ENCODE data around the gene SLC30A2. TPM values are rescaled to one million over a fixed set of nuclear protein-coding genes. Genes with fewer than 3 reads are reported as not detected.
A peak's percentile ranks its signal among the peaks of the same experiment; 100 is the strongest.

SLC30A2 gene
- total and polyA plus RNA-seq, 4 donors = 0.11 to 0.26 (median 0.19) TPM; not detected in 1

DNA sequence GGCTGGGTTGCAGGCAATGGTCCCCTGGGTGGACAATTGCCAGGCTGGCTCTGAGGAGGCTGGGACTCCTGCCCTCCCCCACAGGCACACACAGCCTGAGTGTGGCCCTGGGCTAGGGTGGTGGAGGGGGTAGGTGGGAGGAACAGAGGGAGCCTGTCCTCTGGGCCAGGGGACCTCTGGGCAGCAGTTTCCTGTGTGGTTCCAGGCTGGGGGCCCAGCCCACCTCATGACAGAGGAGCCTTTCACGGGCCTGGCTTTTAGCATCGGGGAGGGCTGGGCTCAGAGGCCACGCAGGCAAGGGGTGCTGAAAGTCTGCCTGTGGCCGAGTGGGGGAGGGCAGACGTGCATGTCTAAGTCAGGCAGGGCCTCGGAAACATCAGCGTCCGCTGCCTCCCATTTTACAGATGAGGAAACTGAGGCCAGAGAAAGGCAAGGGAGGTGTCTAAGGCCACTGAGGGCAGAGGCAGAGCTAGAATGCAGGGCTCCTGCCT is 17.4 kb downstream of the SLC30A2 start:
- H3K27ac ChIP-seq (ENCODE audit: low read depth, low read length) = peak overlapping the region; percentile 40
- H3K36me3 ChIP-seq (ENCODE audit: control insufficient read depth, insufficient read depth, low read length) = peaks cover 18% of the 10 kb centered on the region
- no peak overlapping the region for H3K4me3 ChIP-seq (ENCODE audit: low read depth, low read length)
- peak in 2 of 6 donors; percentile 37 to 66 for DNase-seq (ENCODE audit: low read depth in 4 of 6, low spot score in 6 of 6)
- WGBS (ENCODE audit: insufficient coverage) = 61% methylated on average over 8 of the region's 8 CpGs
- H3K4me1 ChIP-seq (ENCODE audit: control insufficient read depth, insufficient read depth, low read length) = peaks cover 48% of the 10 kb centered on the region
- H3K9me3 ChIP-seq (ENCODE audit: control insufficient read depth, insufficient read depth, low read length) = no peaks in the 10 kb centered on the region
- no peaks in the 10 kb centered on the region for H3K27me3 ChIP-seq (ENCODE audit: control insufficient read depth, insufficient read depth, low read length)

DNA sequence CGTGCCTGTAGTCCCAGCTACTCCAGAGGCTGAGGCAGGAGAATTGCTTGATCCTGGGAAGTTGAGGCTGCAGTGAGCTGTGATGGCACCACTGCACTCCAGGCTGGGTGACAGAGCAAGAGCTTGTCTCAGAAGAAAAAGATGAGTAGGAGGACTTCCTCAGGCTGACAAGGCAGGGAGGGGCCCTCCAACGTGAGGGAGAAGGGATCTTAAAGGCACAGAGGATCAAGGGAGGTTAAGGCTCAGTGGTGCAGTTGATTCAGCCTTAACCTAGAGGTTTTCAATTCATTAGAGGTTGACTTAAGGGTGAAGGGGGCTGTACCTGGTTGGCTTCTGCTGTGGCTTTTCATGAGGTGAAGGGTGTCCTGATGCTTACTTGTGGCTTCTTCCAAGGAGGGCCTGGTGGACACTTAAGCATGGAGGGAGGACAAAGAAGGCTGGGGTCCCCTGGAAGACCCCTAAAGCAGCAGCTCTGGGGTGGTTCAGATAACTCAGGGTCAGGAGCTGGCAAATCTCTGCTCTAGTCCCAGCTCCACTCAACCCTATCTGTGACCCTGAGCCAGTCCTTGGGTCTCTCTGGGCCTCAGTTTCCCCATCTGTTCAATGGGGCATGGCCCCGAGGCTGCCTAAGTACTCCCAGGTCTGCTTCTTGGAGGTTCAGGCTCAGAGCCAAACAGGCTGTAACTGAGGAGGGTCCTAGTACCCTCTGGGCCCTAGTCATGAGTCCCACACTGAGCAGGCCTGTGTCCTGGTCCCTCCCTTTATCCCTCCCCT is 18.0 kb downstream of the SLC30A2 start:
- peaks cover 54% of the 10 kb centered on the region for H3K4me1 ChIP-seq (ENCODE audit: control insufficient read depth, insufficient read depth, low read length)
- 31% methylated on average over 2 of the region's 3 CpGs for WGBS (ENCODE audit: insufficient coverage)
- no peaks in the 10 kb centered on the region for H3K27me3 ChIP-seq (ENCODE audit: control insufficient read depth, insufficient read depth, low read length)
- no peak overlapping the region for H3K4me3 ChIP-seq (ENCODE audit: low read depth, low read length)
- H3K36me3 ChIP-seq (ENCODE audit: control insufficient read depth, insufficient read depth, low read length) = peaks cover 18% of the 10 kb centered on the region
- DNase-seq (ENCODE audit: low read depth in 4 of 6, low spot score in 6 of 6) = no peak
- no peaks in the 10 kb centered on the region for H3K9me3 ChIP-seq (ENCODE audit: control insufficient read depth, insufficient read depth, low read length)
- H3K27ac ChIP-seq (ENCODE audit: low read depth, low read length) = peak overlapping the region; percentile 40

DNA sequence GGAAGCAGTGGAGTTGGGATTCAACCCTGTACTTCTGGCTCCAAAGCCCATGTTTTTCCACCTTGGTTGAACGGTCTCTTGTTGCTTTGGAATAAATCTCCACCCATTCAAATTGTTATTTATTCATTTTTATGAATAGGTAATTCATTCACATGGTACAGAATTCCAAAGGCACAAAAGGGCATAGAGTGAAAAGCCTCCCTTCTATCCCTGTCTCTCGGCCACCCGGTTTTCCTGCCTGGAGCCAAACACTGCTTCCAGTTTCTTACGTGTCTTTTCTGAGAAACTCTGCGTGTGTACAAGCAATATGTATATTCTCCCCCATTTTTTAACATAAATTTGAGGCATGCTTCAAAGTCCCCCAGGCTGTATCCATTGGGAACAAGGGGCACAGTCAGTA is 20.4 kb downstream of the SLC30A2 start:
- peak overlapping the region; percentile 71 for H3K27ac ChIP-seq (ENCODE audit: low read depth, low read length)
- H3K36me3 ChIP-seq (ENCODE audit: control insufficient read depth, insufficient read depth, low read length) = peaks cover 12% of the 10 kb centered on the region
- 41% methylated on average over 4 of the region's 5 CpGs for WGBS (ENCODE audit: insufficient coverage)
- peaks cover 78% of the 10 kb centered on the region for H3K4me1 ChIP-seq (ENCODE audit: control insufficient read depth, insufficient read depth, low read length)
- no peak for DNase-seq (ENCODE audit: low read depth in 4 of 6, low spot score in 6 of 6)
- H3K4me3 ChIP-seq (ENCODE audit: low read depth, low read length) = no peak overlapping the region
- no peaks in the 10 kb centered on the region for H3K27me3 ChIP-seq (ENCODE audit: control insufficient read depth, insufficient read depth, low read length)
- H3K9me3 ChIP-seq (ENCODE audit: control insufficient read depth, insufficient read depth, low read length) = no peaks in the 10 kb centered on the region

DNA sequence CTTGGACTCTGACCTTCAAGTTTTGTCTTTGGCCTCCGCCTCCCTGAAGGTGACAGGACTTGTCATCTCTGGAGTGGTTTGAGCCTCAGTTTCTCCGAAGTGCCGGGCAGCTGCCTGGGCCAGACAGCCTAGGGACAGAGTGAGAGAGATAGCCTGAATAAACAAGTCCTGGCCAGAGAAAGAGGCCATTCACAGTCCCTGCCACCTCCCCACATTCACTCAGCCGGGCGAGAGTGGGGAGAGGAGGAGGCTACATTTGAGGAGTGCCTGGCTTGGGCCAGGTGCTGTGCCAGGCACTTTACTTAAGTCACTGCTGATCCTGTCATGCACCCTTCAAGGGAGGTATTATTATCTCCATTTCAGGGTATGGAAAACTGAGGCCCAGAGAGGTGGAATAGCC is 20.9 kb downstream of the SLC30A2 start:
- peak overlapping the region; percentile 21 for H3K4me3 ChIP-seq (ENCODE audit: low read depth, low read length)
- peak overlapping the region; percentile 71 for H3K27ac ChIP-seq (ENCODE audit: low read depth, low read length)
- no peaks in the 10 kb centered on the region for H3K27me3 ChIP-seq (ENCODE audit: control insufficient read depth, insufficient read depth, low read length)
- H3K9me3 ChIP-seq (ENCODE audit: control insufficient read depth, insufficient read depth, low read length) = no peaks in the 10 kb centered on the region
- H3K36me3 ChIP-seq (ENCODE audit: control insufficient read depth, insufficient read depth, low read length) = peaks cover 9% of the 10 kb centered on the region
- peaks cover 81% of the 10 kb centered on the region for H3K4me1 ChIP-seq (ENCODE audit: control insufficient read depth, insufficient read depth, low read length)
- no peak for DNase-seq (ENCODE audit: low read depth in 4 of 6, low spot score in 6 of 6)
- WGBS (ENCODE audit: insufficient coverage) = 70% methylated on average over 1 of the region's 5 CpGs

DNA sequence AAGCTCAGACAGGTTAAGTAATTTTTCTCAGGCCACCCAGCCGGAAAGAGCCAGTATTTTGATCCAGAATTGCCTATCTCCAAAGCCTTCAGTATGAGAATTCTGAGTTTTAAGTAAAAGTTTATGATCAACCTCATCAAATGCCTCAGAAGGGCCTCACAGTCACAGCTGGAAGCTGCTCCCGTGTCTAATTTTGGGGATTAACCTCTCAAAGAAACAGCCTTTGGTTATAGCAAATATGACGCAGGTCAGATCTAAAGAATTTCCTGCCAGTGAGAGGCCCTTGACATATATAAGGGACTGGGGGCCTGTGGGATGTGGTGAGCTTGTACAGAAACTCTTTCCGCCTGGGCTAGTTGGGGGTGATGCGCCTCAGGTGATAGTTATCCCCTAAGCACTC is 22.1 kb downstream of the SLC30A2 start:
- peaks cover 73% of the 10 kb centered on the region for H3K4me1 ChIP-seq (ENCODE audit: control insufficient read depth, insufficient read depth, low read length)
- WGBS (ENCODE audit: insufficient coverage) = 94% methylated on average over 2 of the region's 5 CpGs
- no peak for DNase-seq (ENCODE audit: low read depth in 4 of 6, low spot score in 6 of 6)
- H3K36me3 ChIP-seq (ENCODE audit: control insufficient read depth, insufficient read depth, low read length) = peaks cover 6% of the 10 kb centered on the region
- no peak overlapping the region for H3K27ac ChIP-seq (ENCODE audit: low read depth, low read length)
- H3K27me3 ChIP-seq (ENCODE audit: control insufficient read depth, insufficient read depth, low read length) = no peaks in the 10 kb centered on the region
- H3K4me3 ChIP-seq (ENCODE audit: low read depth, low read length) = peak overlapping the region; percentile 0
- no peaks in the 10 kb centered on the region for H3K9me3 ChIP-seq (ENCODE audit: control insufficient read depth, insufficient read depth, low read length)

DNA sequence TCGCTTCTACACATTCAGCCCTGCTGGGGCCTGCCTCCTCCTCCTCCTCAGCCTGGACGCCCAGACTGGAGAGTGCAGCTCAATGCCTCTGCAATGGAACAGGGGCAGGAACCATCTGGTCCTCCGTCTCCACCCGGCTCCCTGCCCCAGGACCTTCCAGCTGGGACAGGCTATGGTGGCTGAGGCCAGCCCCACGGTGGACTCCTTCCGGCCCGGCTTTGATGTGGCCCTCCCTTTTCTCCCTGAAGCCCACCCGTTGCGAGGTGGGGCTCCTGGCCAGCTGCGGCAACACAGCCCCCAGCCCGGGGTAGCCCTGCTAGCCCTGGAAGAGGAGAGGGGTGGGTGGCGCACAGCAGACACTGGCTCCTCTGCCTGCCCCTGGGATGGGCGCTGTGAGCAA is 22.9 kb downstream of the SLC30A2 start:
- no peaks in the 10 kb centered on the region for H3K9me3 ChIP-seq (ENCODE audit: control insufficient read depth, insufficient read depth, low read length)
- H3K4me3 ChIP-seq (ENCODE audit: low read depth, low read length) = peak overlapping the region; percentile 59
- no peaks in the 10 kb centered on the region for H3K27me3 ChIP-seq (ENCODE audit: control insufficient read depth, insufficient read depth, low read length)
- peaks cover 6% of the 10 kb centered on the region for H3K36me3 ChIP-seq (ENCODE audit: control insufficient read depth, insufficient read depth, low read length)
- H3K4me1 ChIP-seq (ENCODE audit: control insufficient read depth, insufficient read depth, low read length) = peaks cover 65% of the 10 kb centered on the region
- no peak for DNase-seq (ENCODE audit: low read depth in 4 of 6, low spot score in 6 of 6)
- 75% methylated on average over 11 of the region's 13 CpGs for WGBS (ENCODE audit: insufficient coverage)
- H3K27ac ChIP-seq (ENCODE audit: low read depth, low read length) = peak overlapping the region; percentile 91

DNA sequence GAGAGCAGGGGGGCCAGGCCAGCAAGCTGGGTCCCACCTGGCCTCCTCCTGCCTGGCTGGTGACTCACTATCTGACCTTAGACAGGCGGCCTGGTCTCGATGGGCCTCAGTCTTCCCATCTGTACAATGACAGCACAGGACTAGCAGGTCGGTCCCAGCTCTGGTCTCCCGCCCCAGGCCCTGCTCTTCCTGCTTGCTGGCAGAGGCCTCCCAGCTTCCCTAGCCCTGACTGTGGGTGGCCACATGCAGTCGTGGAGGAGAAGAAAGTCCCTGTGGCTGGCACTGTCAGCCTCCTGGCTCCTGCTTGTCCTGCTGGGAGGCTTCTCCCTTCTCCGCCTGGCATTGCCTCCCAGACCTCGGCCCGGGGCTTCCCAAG is 23.5 kb downstream of the SLC30A2 start:
- DNase-seq (ENCODE audit: low read depth in 4 of 6, low spot score in 6 of 6) = no peak
- Histone ChIP-seq H3K36me3 (ENCODE audit: control insufficient read depth, insufficient read depth, low read length) (peaks cover 6% of the 10 kb centered on the region), H3K9me3 (ENCODE audit: control insufficient read depth, insufficient read depth, low read length) (no peaks in the 10 kb centered on the region), H3K27me3 (ENCODE audit: control insufficient read depth, insufficient read depth, low read length) (no peaks in the 10 kb centered on the region), H3K27ac (ENCODE audit: low read depth, low read length) (peak overlapping the region; percentile 91), H3K4me3 (ENCODE audit: low read depth, low read length) (peak overlapping the region; percentile 59), H3K4me1 (ENCODE audit: control insufficient read depth, insufficient read depth, low read length) (peaks cover 62% of the 10 kb centered on the region)
- 54% methylated on average over 8 of the region's 8 CpGs for WGBS (ENCODE audit: insufficient coverage)

DNA sequence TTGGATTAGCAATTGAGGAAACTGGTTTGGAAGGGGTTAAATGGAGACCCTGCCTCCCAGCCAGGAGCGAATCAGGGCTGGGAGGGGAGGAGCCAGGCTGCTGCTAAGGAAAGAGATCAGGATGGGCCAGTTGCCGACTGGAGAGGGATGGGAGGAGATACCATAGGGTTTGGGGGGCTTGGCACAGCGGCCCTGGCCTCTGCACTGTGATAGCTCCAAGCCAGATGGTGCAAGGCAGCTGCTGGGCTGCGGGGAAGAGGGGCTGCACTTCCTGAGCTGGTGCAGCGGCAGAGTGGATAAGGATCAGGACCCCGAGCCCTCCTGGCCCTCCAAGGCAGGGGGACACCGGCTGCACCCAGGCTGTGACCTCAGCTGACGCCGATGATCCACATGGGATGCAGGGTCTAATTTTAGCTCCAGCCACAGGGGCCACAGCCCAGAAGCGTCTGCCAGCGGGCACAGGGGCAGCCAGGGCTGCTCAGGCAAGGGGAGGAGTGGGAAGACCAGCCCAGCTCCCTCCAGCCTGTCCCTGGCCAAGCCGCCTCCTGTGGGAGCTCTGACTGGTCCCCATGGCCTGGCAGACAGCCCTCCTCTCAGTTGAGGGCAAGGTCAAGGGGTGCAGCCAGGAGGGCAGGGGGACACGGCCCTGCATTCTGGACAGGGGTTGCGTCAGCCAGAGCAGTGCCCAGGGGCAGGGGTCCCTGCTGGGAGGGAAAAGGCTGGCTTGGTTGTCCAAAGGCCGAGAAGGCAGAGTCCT is 24.1 kb downstream of the SLC30A2 start, which contains the start of gene EXTL1:
TSS of gene EXTL1 (plus strand) at position 129 of the 757 bp plus-strand sequence. CDS start 872 bp downstream, outside the sequence.
- Histone ChIP-seq H3K4me1 (ENCODE audit: control insufficient read depth, insufficient read depth, low read length) (peaks cover 67% of the 10 kb centered on the region), H3K9me3 (ENCODE audit: control insufficient read depth, insufficient read depth, low read length) (no peaks in the 10 kb centered on the region), H3K27ac (ENCODE audit: low read depth, low read length) (peak within 1 kb of the TSS; percentile 91), H3K4me3 (ENCODE audit: low read depth, low read length) (peak within 1 kb of the TSS; percentile 59), H3K27me3 (ENCODE audit: control insufficient read depth, insufficient read depth, low read length) (no peaks in the 10 kb centered on the region), H3K36me3 (ENCODE audit: control insufficient read depth, insufficient read depth, low read length) (peaks cover 5% of the 10 kb centered on the region)
- WGBS (ENCODE audit: insufficient coverage) = 10% methylated on average over 15 of the region's 15 CpGs
- peak; percentile 74 to 97 (median 80) for DNase-seq (ENCODE audit: low read depth in 4 of 6, low spot score in 6 of 6)

DNA sequence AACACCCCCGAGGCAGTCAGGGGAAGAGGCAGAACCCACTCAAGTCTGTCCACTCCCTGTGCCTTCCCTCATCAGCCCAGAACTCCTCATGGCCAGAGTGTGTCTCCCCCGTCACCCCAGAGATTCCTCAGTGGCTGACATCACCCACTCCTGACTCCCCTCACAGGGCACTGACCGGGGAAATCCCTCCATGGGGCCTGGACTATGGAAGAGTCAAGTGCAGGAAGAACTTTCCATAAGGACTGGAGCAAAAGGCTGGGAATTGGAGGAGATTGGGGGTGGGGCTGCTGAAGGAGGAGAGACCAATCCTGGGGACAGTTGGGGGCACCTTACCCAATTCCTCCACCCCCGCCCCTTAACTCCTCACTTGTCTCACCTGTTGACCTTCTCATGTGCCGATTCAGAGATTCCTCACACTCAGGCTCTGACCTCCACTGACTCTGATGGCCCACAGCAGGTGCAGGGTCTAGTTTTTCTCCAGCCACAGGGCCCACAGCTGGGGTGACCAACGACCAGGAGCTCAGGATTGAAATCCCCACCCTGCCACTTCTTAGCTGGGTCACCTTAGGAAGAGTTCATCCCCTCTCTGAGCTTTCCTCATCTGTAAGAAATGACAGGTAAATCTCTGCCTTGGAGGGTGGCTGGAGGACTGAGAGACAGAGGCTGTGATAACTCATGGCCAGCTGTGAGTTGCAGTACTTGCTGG is 24.8 kb downstream of the SLC30A2 start:
- H3K4me1 ChIP-seq (ENCODE audit: control insufficient read depth, insufficient read depth, low read length) = peaks cover 70% of the 10 kb centered on the region
- WGBS (ENCODE audit: insufficient coverage) = 83% methylated on average over 2 of the region's 6 CpGs

More for the DNA sequence above, 24.8 kb downstream of the SLC30A2 start:
- peaks cover 2% of the 10 kb centered on the region for H3K36me3 ChIP-seq (ENCODE audit: control insufficient read depth, insufficient read depth, low read length)
- H3K4me3 ChIP-seq (ENCODE audit: low read depth, low read length) = peak overlapping the region; percentile 59
- no peaks in the 10 kb centered on the region for H3K9me3 ChIP-seq (ENCODE audit: control insufficient read depth, insufficient read depth, low read length)
- no peaks in the 10 kb centered on the region for H3K27me3 ChIP-seq (ENCODE audit: control insufficient read depth, insufficient read depth, low read length)
- peak overlapping the region; percentile 91 for H3K27ac ChIP-seq (ENCODE audit: low read depth, low read length)
- no peak for DNase-seq (ENCODE audit: low read depth in 4 of 6, low spot score in 6 of 6)

All from spinal cord (tissue), 10 donors.